Body of pancreas (tissue), 4 donors: ENCODE data around the gene STK40. TPM values are rescaled to one million over a fixed set of nuclear protein-coding genes. Genes with fewer than 3 reads are reported as not detected.
A peak's percentile ranks its signal among the peaks of the same experiment; 100 is the strongest.

Experiments
- ATAC-seq: fragments of 150-250 bp; one replicate; pipeline ENCODE4 v1.9.1; 2016
- DNase-seq, 4 donors: peaks; one replicate each; pipeline ENCODE4 v3.0.0-alpha.2; 2019
- H3K27ac ChIP-seq, 4 donors: fragments of 200-600 bp; sonication (generic); 1 replicate in 3 of 4; 2 replicates in 1 of 4; pipeline versions ENCODE4 v1.5.1 to v1.6.1; 2016 to 2019; ENCODE audit warnings: mild to moderate bottlenecking in 1 of 4, mixed read lengths in 1 of 4, moderate library complexity in 1 of 4
- H3K27me3 ChIP-seq, 2 donors: fragments of 200-600 bp; sonication (generic); one replicate each; pipeline ENCODE4 v1.6.0; 2016; ENCODE audit warnings: mild to moderate bottlenecking in 1 of 2
- H3K36me3 ChIP-seq, 2 donors: fragments of 200-600 bp; sonication (generic); replicated peaks in 1 of 2; 2 replicates each; pipeline ENCODE4 v1.5.1; 2016; ENCODE audit warnings: low read depth in 2 of 2; ENCODE audit not compliant: insufficient read depth in 1 of 2
- H3K4me1 ChIP-seq: fragments of 200-600 bp; sonication (generic); one replicate; pipeline ENCODE4 v1.6.0; 2016
- H3K4me3 ChIP-seq, 2 donors: fragments of 200-600 bp; sonication (generic); 1 replicate in 1 of 2; 2 replicates in 1 of 2; pipeline ENCODE4 v1.5.1; 2016 to 2019
- H3K9me3 ChIP-seq, 3 donors: fragments of 200-600 bp; sonication (generic); 1 replicate in 2 of 3; 2 replicates in 1 of 3; pipeline ENCODE4 v1.5.1; 2016
- POLR2A ChIP-seq, 3 donors: fragments of 450-650 bp; IDR thresholded peaks; one replicate each; pipeline ENCODE4 v1.6.1; 2016; ENCODE audit warnings: antibody characterized with exemption in 3 of 3, mild to moderate bottlenecking in 2 of 3
- WGBS, 2 donors: methylation state at CpG; one replicate each; pipeline ENCODE4 v1.1.5; 2017; 5-methylcytosine and 5-hydroxymethylcytosine counted together
- intact Hi-C: fragments of 100-400 bp; cut with DNase I; formaldehyde crosslinking; loops from one replicate; pipeline ENCODE4 v1.15.1; 2023
- total RNA-seq, 2 donors: library from RNA; depleted of rRNA; stranded (reverse); fragments of >200 nt; gene quantifications; one replicate each; pipeline ENCODE4 v1.1.0, GENCODE V29; 2016
- TF ChIP-seq, protein P1 (sequence below), 7 experiments: fragments of 450-650 bp in 4 of 7; fragments of 200-600 bp in 3 of 7; sonication (generic) in 3 of 7; IDR thresholded peaks; one replicate each; pipeline ENCODE4 v1.5.1; 2016 to 2019; ENCODE audit warnings: antibody characterized with exemption in 7 of 7

The STK40 gene
- total RNA-seq, 2 donors from 2014 or later: 25.2 to 30.3 TPM

GRCh38 chr1:36381405-36381804 lies 4.3 kb downstream of the STK40 start:
- TF ChIP-seq POLR2A (IDR thresholded peaks at IDR 0.05): no peak
- TF ChIP-seq, protein P1, sequence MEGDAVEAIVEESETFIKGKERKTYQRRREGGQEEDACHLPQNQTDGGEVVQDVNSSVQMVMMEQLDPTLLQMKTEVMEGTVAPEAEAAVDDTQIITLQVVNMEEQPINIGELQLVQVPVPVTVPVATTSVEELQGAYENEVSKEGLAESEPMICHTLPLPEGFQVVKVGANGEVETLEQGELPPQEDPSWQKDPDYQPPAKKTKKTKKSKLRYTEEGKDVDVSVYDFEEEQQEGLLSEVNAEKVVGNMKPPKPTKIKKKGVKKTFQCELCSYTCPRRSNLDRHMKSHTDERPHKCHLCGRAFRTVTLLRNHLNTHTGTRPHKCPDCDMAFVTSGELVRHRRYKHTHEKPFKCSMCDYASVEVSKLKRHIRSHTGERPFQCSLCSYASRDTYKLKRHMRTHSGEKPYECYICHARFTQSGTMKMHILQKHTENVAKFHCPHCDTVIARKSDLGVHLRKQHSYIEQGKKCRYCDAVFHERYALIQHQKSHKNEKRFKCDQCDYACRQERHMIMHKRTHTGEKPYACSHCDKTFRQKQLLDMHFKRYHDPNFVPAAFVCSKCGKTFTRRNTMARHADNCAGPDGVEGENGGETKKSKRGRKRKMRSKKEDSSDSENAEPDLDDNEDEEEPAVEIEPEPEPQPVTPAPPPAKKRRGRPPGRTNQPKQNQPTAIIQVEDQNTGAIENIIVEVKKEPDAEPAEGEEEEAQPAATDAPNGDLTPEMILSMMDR (IDR thresholded peaks at IDR 0.05): no peak
- intact Hi-C loops: no loop called here
- DNase-seq: no peak
- Histone ChIP-seq H3K4me1 (peaks cover 75% of the 10 kb centered on the region), H3K4me3 (no peak overlapping the region), H3K9me3 (no peaks in the 10 kb centered on the region), H3K36me3 (no peaks in the 10 kb centered on the region), H3K27ac (peak overlapping the region in 2 of 4 donors; percentile 99 to 100), H3K27me3 (no peaks in the 10 kb centered on the region)
- ATAC-seq: no peak
- WGBS, 2 donors: 86 to 88% methylated on average over 5 of the region's 5 CpGs

DNA sequence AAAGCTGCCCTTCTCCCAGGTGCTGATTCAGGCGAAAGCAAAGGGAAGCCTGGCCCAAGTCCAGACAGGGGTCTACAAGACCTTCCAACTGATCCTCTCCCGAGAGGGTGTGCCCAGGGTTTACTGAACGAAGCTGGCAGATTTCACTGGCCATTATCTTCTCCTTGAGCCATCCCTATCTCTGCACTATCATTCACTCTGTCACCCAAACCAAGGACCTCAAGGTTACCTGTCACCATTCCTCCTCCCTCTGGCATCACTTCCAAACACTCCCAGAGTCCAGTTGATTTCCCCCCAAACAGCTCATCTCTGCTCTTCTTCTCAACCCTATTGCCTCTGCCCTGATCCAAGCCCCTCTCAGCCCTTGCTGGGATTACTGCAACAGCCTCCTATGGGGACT lies 4.9 kb downstream of the STK40 start:
- peaks cover 77% of the 10 kb centered on the region for H3K4me1 ChIP-seq
- H3K4me3 ChIP-seq: no peak overlapping the region
- intact Hi-C loops: no loop called here
- ATAC-seq (no peak), DNase-seq (no peak)
- H3K9me3 ChIP-seq: no peaks in the 10 kb centered on the region
- H3K27ac ChIP-seq: peak overlapping the region; percentile 32 to 52 (median 39)
- H3K36me3 ChIP-seq: no peaks in the 10 kb centered on the region
- 37 to 55% methylated on average over 3 of the region's 3 CpGs for WGBS, 2 donors
- H3K27me3 ChIP-seq: no peaks in the 10 kb centered on the region
- TF ChIP-seq POLR2A (IDR thresholded peaks at IDR 0.05): no peak
- TF ChIP-seq, protein P1 (IDR thresholded peaks at IDR 0.05): no peak

DNA sequence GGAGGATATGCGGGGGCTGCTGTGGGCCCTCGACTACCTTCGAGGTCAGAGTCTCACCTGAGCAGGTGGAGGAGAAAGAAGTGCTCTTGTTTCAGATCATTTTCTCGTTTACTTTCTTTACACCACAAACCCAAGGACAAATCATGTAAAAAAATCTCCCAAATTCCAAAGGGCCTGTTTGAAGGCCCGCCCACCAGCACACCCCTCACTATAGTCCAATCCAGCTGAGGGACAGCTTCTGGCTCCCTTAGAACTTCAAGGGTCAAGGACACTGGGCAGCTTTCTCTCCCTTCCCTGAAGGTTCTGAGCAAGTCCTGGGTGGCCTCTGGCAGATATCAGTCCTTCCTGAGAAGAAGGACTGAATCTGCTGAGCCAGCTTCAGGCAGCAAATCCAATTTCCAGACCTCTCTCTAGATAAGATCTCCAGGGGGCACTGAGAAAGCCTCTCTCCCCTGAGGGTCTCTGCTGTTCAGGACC lies 5.5 kb downstream of the STK40 start:
- DNase-seq (peak in 2 of 4 donors; percentile 46 to 64), ATAC-seq (no peak)
- intact Hi-C loops: no loop called here
- 14 to 23% methylated on average over 5 of the region's 5 CpGs for WGBS, 2 donors
- H3K36me3 ChIP-seq: no peaks in the 10 kb centered on the region
- H3K27me3 ChIP-seq: no peaks in the 10 kb centered on the region
- no peaks in the 10 kb centered on the region for H3K9me3 ChIP-seq
- H3K4me1 ChIP-seq: peaks cover 83% of the 10 kb centered on the region
- TF ChIP-seq, protein P1 (IDR thresholded peaks at IDR 0.05): no peak
- TF ChIP-seq POLR2A (IDR thresholded peaks at IDR 0.05): no peak
- H3K27ac ChIP-seq: peak overlapping the region; percentile 32 to 52 (median 39)
- no peak overlapping the region for H3K4me3 ChIP-seq

- 64 to 72% methylated on average over 4 of the region's 4 CpGs for WGBS, 2 donors
- Histone ChIP-seq H3K4me3 (no peak overlapping the region), H3K27me3 (no peaks in the 10 kb centered on the region), H3K9me3 (no peaks in the 10 kb centered on the region), H3K27ac (peak overlapping the region in 2 of 4 donors; percentile 37 to 52), H3K4me1 (peaks cover 87% of the 10 kb centered on the region), H3K36me3 (no peaks in the 10 kb centered on the region)
- no peak for ATAC-seq
- intact Hi-C loops: no loop called here
- no peak for TF ChIP-seq POLR2A (IDR thresholded peaks at IDR 0.05)
- TF ChIP-seq, protein P1 (IDR thresholded peaks at IDR 0.05): no peak
- DNase-seq: no peak
Measured at GRCh38 chr1:36377791-36378492, 7.8 kb downstream of the STK40 start.

- TF ChIP-seq, protein P1 (IDR thresholded peaks at IDR 0.05): no peak
- no peak for TF ChIP-seq POLR2A (IDR thresholded peaks at IDR 0.05)
- peak overlapping the region; percentile 71 to 93 (median 86) for H3K27ac ChIP-seq
- no peak overlapping the region for H3K4me3 ChIP-seq
- no peak for ATAC-seq
- H3K27me3 ChIP-seq: no peaks in the 10 kb centered on the region
- H3K36me3 ChIP-seq: no peaks in the 10 kb centered on the region
- H3K4me1 ChIP-seq: peaks cover 66% of the 10 kb centered on the region
- no peak for DNase-seq
- 81 to 89% methylated on average over 3 of the region's 3 CpGs for WGBS, 2 donors
- H3K9me3 ChIP-seq: no peaks in the 10 kb centered on the region
- intact Hi-C loops: no loop called here
Measured at GRCh38 chr1:36372617-36373016, 13.1 kb downstream of the STK40 start.
